Measurements from ENCODE around the gene MC1R.
"Not testable (repeated sequence)": the region's sequence is repeated elsewhere in the genome, so short reads cannot be mapped to it uniquely, and the experiment has no call there.

The MC1R gene

DNA sequence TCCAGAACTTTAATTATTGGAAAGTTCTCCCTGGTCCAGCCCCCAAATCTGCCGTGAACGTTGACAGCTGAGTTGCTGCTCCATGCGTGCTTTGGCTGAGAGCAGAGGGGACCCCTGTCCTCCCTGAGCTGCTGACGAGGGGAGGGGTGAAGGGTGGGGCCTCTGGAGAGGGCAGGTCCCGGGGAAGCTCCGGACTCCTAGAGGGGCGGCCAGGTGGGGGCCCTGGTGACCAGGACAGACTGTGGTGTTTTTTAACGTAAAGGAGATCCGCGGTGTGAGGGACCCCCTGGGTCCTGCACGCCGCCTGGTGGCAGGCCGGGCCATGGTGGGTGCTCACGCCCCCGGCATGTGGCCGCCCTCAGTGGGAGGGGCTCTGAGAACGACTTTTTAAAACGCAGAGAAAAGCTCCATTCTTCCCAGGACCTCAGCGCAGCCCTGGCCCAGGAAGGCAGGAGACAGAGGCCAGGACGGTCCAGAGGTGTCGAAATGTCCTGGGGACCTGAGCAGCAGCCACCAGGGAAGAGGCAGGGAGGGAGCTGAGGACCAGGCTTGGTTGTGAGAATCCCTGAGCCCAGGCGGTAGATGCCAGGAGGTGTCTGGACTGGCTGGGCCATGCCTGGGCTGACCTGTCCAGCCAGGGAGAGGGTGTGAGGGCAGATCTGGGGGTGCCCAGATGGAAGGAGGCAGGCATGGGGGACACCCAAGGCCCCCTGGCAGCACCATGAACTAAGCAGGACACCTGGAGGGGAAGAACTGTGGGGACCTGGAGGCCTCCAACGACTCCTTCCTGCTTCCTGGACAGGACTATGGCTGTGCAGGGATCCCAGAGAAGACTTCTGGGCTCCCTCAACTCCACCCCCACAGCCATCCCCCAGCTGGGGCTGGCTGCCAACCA, at the start of gene MC1R:
TSS of gene MC1R (plus strand) at position 410 of the 895 bp plus-strand sequence. CDS start at position 807, 397 bp downstream.
- DNase-seq = no peak

DNA sequence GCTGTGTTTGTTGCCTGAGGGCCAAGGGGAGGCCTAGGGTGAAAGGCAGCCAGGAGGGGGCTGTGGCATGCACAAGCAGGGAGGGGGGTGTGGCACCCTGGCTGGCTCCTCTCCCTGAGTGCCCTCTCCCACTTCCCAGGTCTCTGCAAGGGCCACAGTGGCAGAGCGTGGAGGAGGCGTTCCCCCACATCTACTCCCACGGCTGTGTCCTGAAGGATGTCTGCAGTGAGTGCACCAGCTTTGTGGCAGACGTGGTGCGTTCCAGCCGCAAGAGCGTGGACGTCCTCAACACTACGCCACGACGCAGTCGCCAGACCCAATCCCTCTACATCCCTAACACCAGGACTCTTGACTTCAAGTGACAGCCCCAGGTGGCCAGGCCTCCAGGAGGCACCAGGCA, 48.8 kb upstream of the MC1R start:
- no peak for DNase-seq

DNA sequence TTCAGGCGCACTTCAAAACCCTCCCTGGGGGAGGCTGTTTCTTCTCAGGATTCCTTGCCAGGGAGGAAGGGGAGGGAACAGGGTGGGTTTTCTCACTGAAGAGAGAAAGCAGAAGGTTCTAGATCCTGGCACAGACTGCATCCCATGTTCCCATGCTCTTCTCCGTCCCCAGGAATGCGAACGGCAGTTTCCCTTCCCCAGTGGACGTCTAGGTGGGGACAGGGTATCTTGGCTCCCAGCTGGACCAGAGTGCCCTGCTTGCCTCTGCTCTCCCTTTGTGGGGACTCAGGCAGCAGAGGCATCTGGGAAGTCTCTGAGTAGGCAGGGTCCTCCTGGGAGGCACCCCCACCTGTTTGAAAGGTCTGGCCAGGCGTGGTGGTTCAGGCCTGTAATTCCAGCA, 48.2 kb upstream of the MC1R start:
- no peak for DNase-seq

DNA sequence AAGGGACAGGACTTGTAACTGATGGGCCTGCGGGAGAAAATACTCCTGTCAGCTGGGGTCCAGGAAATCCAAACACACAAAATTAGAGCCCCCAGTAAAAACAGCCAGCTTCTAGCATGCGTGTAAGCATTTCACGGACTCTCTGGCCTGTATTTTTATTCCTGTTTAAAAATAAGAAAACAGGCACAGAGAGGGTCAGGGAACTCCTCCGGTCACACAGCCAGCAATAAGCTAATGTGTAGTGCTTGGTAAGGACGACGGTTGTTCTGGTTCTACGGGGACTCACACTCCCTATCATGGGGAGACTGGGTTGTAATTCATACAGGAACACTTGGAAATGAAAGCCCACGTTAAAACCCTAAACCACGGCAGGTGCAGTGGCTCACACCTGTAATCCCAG, 46.8 kb upstream of the MC1R start:
- DNase-seq = no peak

DNA sequence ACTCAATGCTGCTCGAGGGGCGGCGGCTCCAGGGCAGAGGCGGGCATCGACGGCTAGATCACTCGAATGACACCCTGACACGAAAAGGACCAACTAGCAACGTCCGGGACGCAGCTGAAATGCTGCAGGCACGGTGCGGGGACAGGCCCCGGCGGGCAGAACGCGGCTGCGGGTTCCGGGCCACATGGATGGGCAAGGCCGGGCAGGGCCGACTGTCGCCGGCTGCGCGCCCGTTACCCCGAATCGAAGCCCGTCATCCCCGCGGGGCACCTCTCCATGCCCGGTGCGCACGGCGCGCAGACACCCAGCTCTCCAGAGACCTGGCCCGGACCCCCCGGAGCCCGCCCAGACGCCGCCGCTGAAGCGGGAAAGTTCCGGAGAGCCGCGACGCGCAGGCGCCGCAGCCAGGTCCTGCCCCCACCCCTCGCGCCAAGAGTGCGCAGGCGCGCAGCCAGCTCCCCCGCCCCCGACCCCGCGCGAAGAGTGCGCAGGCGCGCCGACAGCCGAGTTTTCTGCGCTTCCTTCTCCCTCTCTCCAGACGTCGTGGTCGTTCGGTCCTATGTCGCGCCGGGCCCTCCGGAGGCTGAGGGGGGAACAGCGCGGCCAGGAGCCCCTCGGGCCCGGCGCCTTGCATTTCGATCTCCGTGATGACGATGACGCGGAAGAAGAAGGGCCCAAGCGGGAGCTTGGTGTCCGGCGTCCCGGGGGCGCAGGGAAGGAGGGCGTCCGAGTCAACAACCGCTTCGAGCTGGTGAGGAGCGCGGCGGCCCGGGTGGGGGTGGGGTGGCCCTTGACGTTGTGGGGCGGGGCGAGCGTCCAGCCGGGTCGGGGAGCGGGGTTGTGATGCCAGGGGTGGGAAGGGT, 45.3 kb upstream of the MC1R start, which contains the start of gene TCF25:
TSS of gene TCF25 (plus strand) at position 484 of the 863 bp plus-strand sequence. CDS start at position 560, 76 bp downstream.
- peak; percentile 77 for DNase-seq

DNA sequence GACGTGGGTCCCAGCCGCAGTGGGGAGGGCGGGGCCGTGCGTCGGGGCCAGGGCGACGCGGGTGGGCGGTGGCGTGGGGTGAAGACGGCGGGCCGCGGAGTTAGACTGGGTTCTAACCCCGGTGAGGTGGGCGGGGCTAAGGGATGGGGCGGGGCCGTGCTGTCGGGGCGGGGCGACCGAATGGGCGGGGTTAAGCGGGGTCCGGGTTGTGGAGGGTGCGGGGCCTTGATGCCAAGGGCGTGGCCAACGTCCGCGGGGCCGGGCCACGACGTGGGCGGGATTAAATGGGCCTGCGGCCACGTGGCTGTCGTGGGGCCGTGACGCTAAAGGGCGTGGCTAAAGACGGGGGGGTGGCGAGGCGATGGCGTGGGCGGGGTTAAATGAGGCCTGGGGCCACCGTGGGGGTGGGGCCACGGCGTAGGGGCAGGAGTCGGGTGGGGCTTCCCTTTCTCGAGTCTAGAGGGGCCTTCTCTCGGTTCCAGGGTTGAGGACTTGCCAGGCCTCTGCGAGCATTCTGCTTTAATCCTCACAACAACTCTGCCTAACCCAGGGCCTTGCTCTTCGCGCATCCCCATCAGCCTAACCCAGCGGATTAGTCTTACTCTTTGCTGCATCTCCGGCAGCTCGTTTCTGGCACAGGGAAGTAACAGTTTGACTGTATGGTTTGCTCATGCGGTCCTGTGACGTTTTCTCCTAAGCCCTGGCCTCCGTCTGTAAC, 44.5 kb upstream of the MC1R start:
- DNase-seq = peak; percentile 93

DNA sequence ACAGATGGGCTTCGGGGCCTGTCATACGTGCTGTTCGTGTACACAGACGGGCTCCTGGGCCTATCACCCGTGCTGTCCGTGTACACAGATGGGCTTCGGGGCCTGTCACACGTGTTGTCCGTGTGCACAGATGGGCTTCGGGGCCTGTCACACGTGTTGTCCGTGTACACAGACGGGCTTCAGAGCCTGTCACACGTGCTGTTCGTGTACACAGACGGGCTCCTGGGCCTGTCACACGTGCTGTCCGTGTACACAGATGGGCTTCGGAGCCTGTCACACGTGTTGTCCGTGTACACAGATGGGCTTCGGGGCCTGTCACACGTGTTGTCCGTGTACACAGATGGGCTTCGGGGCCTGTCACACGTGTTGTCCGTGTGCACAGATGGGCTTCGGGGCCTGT, 39.5 kb upstream of the MC1R start:
- DNase-seq = not testable (repeated sequence)

DNA sequence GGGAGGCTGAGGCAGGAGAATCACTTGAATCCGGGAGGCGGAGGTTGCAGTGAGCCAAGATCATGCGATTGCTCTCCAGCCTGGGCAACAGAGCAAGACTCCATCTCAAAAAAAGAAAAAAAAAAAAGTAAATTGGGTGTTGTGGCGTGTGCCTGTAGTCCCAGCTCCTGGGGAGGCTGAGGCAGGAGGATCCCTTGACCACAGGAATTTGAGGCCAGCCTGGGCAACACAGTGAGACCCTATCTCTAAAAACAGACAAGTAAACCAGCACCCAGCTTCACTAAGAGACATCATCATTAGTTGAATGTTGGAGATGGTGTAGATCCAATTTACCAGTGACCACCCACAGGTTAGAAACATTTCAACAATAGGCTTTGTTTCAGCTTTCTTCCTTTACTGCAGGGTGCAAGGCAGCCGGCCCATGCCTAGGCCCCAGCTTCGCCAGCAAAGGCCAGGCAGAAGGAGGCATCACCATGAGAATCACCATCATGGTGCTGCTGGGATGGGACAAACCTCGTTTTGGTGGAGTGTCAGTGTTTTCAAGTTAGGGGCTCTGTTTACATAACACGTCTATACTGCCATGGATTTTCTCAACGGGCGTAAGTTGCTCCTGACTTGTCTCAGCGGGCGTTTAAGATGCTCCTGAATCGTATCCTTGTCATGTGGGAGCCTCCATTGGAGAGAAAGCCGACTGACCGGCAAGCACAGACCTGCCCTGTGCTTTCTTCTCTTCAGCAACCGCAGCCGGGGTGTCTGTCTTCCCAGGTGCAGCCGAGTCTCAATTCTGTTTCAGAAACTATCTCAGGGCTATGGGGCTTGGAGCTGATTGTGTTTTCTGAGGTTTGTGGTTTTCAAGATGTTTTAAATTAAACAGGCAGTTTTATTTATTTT, 37.9 kb upstream of the MC1R start:
- no peak for DNase-seq

DNA sequence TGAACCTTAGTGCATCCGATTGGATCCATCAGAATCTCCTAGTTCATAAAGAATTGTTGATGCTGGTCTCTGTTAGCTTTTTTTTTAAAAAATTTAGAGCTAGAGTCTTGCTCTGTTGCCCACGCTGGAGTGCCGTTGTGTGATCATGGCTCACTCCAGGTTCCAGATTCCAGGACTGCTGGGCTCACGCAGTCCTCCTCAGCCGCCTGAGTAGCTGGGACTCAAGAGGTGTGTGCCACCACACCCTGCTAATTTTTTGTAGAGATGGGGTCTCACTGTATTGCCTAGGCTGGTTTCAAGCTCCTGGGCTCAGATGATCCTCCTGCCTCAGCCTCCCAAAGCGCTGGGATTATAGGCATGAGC, 37.3 kb upstream of the MC1R start:
- DNase-seq = no peak

DNA sequence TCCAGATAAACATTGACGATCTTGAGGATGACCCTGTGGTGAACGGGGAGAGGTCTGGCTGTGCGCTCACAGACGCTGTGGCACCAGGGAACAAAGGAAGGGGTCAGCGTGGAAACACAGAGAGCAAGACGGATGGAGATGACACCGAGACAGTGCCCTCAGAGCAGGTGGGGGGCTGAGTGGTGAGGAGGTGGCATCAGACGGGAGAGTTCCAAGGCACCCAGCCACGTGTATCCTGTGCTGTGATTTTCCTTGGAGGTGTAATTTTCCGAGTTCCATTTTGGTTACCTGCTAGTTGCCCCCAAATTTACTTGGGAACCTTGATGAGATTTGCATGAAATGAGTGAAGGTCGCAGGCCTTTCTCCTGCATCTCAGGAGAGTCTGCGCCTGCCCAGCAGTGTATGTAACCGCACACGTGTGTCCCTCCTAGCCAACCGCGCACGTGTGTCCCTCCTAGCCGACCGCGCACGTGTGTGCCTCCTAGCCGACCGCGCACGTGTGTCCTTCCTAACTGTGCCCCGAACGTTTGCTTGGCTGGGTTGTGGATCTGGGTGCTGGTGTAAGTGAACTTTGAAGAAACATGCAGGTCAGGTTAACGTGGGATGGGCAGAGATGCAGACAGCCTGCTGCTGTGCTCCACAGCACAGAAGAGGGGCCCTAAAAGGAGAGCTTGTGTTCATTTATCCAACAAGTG, 35.2 kb upstream of the MC1R start:
- no peak for DNase-seq

DNA sequence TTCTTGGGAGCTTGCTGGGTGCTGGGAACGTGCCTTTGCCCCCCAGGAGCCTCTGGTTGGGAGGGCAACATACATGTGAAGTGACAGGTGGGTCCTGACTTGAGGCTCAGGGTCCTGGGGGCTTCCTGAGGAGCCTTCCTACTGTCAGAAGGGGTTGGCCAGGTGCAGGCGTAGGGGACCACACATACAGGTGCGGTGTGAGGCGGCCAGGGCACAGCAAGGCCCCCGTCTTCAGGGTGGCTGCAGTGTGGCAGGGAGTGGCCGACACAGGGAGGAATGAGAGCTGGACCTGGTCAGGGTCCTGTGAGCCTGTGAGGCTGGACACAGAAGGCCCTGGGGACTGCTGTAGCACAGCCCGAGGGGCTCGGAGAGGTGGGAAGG, 34.6 kb upstream of the MC1R start:
- DNase-seq = no peak

DNA sequence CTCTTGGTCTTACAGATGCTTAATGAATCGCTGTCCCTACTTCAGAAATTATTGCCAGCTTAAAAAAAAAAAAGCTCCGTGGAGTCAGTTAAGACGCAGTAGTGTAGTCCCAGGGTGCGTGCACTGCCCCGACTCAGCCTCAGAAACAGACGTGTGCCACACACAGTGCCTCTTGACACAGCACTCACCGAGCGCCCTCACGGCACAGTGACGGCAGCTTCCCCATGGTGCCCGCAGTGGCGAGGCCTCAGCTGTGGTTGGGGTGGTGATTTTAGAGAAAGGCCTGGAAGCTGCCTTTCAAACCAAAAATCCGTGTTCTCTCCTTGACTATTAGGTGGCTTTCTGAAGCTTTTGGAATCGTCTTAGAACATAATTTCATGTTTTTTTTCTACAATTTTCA, 31.4 kb upstream of the MC1R start:
- DNase-seq = no peak

DNA sequence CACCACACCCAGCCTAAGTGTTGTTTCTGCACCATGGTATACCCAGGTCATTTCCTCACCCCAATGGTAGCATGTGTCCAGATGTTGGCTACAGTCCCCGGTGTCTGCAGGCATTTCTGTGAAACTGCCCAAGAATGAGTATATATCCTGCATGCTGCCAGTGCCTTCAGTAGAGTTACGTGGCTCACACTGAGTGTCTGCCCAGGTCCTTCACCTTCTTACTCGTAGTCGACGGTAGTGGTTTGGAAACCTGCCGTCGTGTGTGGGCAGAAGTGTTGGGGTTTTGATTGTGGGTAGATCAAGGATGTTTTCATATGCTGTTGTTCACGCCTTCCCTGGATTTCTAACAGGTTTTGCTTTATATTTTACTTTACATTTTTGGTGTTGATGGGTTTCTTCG, 28.5 kb upstream of the MC1R start:
- no peak for DNase-seq

DNA sequence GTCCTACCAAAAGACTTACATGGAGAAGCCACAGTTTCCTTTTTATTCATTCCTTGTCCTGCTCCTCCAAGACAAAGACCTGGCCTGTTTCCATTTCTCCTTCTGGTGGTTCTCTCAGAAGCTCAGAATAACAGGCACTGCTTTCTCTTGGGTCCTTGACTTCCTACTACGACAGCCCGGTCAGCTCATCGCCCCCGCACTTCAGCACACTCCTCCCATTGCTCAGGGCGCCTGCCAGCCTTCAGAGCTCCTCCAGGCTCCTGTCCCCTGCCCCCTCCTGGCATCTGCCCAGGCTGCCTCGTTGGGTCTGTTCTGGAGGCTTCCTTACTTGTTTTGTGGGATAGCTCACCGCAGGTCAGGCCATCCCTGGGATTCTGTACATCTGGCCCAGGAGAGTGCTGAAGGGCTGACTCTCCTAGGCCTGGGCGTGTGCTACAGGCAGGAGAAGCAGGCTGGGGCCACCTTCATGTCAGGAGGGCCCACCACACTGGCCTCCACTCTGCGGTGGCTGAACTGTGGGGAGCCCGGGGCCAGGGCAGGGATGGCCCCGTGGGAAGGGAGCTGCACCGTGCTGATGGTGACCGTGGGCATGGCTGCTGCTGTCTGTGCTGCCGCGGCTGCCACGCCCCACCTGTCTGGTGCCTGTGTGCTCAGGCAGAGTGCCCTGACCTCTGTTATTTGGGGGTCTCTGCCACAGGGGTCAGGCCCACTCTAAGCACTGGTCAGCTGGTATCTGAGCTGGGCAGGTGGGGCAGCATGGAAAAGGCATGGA, 27.6 kb upstream of the MC1R start:
- no peak for DNase-seq

DNA sequence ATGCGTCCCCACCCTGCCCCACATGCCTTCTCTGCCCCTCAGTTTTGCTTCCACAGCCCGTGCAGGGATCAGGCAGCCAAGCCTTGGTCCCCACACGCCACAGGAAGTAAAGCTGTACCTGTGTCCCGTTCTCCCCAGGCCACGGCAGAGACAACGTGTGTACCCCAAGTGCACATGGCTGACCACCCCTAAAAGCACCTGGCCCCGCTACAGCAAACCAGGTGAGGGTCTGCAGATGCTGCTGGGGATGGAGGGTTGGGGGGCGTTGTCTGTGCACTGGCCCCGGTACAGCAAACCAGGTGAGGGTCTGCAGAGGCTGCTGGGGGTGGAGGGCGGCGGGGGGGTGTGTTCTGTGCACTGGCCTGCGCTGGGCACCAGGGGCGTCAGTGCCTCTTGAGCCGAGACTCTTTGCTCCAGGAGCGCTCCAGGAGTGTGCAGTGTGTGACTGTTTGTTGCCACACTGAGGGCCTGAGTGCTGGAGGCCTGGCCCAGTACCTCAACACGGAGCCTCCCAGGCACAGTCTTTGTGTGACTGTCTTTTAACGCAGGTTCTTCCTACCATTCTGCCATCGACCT, 26.5 kb upstream of the MC1R start:
- no peak for DNase-seq

DNA sequence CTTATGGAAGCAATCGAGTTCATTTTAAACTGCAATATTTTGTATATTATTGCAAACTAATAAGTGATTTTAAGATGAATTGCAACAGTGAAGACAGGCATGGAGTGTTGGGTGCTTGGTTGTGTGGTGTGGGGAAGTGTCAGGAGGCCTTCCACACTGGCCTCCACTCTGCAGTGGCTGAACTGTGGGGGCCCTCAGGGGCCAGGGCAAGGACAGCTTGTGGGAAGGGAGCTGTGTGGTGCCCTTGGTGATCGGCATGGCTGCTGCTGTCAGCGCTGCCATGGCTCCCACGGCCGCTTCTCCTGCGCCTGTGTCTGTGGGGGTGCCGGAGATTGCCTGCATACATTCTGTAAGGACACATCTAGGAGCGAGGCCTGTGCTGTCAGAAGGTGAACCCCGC, 26.0 kb upstream of the MC1R start:
- DNase-seq = no peak

DNA sequence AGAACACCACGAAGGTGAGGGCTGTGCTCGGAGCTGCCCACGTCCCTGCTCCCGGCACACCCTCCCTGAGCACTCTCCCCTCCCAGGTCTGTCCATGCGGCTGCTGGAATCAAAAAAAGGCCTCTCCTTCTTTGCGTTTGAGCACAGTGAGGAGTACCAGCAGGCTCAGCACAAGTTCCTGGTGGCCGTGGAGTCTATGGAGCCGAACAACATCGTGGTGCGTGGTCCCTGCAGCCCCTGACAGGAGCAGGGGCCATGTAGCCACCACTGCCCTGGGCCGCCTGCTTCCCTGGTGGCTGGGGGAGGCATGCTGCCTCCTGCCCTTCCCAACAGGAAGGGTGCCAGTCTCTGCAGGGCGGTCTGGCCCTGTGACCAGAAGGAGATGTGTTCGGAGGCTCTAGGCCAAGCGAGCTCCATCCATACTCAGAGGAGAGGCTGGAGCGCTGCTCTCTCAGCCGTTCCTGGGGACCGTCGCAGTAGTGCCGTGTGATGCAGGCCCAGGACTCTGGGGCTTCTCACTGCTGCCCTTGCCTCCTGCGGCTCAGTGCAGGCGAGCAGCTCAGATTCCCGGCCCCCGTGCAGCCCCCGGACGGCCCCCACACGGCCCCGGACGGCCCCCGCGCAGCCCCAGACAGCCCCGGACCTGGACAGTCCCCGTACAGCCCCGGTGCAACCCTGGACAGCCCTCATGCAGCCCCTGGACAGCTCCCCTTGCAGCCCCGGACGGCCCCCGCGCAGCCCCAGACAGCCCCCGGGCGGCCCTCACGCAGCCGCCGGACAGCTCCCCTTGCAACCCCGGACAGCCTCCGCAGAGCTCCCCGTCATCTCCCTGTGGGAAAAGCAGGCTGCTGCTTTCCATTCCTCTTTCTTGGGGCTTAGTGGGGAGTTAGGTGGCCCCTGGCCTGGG, 24.8 kb upstream of the MC1R start:
- no peak for DNase-seq

DNA sequence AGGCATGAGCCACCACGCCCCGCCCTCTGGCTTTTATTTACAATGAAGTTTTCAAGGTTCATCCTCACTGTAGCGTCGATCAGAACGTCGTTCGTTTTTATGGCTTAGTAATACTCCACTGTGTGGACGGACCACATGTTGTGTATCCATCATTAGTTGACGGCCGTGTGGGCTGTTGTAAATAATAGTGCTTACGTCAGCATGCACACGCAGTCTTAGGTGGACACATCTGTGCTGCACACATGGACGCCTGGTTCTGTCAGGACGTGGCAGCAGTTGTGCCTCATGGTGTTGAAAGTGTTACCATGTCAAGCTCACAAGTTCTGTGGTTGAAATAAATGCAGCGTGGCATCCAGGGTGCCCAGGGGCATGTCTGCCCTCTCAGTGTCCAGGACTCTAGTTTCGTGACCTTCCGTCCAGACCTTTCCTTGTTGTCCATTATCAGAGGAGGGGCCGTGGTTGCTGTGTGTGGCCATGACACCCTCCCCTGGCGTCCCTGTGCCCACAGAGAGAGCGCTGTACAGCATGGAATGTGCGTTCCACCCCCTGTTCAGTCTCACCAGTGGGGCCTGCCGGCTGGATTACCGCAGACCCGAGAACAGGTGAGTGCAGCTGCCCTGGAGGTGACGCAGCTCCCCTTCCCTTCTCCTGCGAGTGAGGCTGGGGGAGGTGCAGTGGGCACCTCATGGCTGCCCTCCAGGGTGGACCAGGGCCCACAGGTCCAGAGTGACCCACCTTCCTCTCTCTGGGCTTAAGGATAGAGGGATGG, 23.0 kb upstream of the MC1R start:
- DNase-seq = no peak

Measured in CD4-positive, alpha-beta T cell treated with Interleukin-4 for 4 hours (primary cell).